Tibial nerve (tissue), 4 donors: ENCODE results near the gene TMEM255B. TPM values are rescaled to one million over a fixed set of nuclear protein-coding genes. Genes with fewer than 3 reads are reported as not detected.
"Not testable (repeated sequence)": the region's sequence is repeated elsewhere in the genome, so short reads cannot be mapped to it uniquely, and the experiment has no call there.

Experiments used
- DNase-seq, 2 donors: peaks; one replicate each; pipeline ENCODE4 v3.0.0-alpha.2; 2019; ENCODE audit warnings: low spot score in 2 of 2
- H3K27ac ChIP-seq, 4 donors: fragments of 200-600 bp; sonication (generic) in 3 of 4; one replicate each; pipeline ENCODE4 v1.5.1; 2017 to 2019; ENCODE audit warnings: mild to moderate bottlenecking in 1 of 4
- H3K27me3 ChIP-seq, 2 donors: fragments of 200-600 bp; sonication (generic) in 1 of 2; one replicate each; pipeline versions ENCODE4 v1.5.1 to v1.6.0; 2017 to 2019
- H3K36me3 ChIP-seq, 3 donors: fragments of 200-600 bp; sonication (generic); one replicate each; pipeline ENCODE4 v1.5.1; 2018 to 2019
- H3K4me1 ChIP-seq, 4 donors: fragments of 200-600 bp; sonication (generic) in 3 of 4; one replicate each; pipeline ENCODE4 v1.5.1; 2017 to 2019
- H3K4me3 ChIP-seq, 4 donors: fragments of 200-600 bp; sonication (generic) in 3 of 4; one replicate each; pipeline ENCODE4 v1.5.1; 2017 to 2019; ENCODE audit warnings: mild to moderate bottlenecking in 1 of 4, moderate library complexity in 1 of 4
- H3K9me3 ChIP-seq, 4 donors: fragments of 200-600 bp; sonication (generic) in 3 of 4; one replicate each; pipeline ENCODE4 v1.5.1; 2017 to 2019
- EP300 ChIP-seq, 2 donors: sonication (generic); formaldehyde crosslinking; IDR thresholded peaks; one replicate each; pipeline ENCODE4 v1.6.1; 2017; ENCODE audit warnings: antibody characterized with exemption in 2 of 2, mild to moderate bottlenecking in 1 of 2
- POLR2A ChIP-seq, 2 donors: fragments of 450-650 bp; IDR thresholded peaks; one replicate each; pipeline ENCODE4 v1.6.1; 2017; ENCODE audit warnings: antibody characterized with exemption in 2 of 2, mild to moderate bottlenecking in 2 of 2, moderate library complexity in 2 of 2
- WGBS, 2 donors: methylation state at CpG; one replicate each; pipeline ENCODE4 v1.1.5; 2018; 5-methylcytosine and 5-hydroxymethylcytosine counted together
- total RNA-seq, 4 donors: library from RNA; depleted of rRNA; stranded (reverse); fragments of >200 nt; gene quantifications; one replicate each; pipeline ENCODE4 v1.1.0, GENCODE V29; 2016
- TF ChIP-seq, protein P1 (sequence below), 5 experiments: fragments of 200-600 bp in 3 of 5; fragments of 450-650 bp in 2 of 5; sonication (generic) in 3 of 5; IDR thresholded peaks; one replicate each; pipeline ENCODE4 v1.5.1; 2016 to 2019; ENCODE audit warnings: antibody characterized with exemption in 5 of 5, mild to moderate bottlenecking in 3 of 5, moderate library complexity in 2 of 5

Gene TMEM255B
- total RNA-seq, 4 donors from 2014 or later = 3.3 to 21.6 (median 10.9) TPM

DNA sequence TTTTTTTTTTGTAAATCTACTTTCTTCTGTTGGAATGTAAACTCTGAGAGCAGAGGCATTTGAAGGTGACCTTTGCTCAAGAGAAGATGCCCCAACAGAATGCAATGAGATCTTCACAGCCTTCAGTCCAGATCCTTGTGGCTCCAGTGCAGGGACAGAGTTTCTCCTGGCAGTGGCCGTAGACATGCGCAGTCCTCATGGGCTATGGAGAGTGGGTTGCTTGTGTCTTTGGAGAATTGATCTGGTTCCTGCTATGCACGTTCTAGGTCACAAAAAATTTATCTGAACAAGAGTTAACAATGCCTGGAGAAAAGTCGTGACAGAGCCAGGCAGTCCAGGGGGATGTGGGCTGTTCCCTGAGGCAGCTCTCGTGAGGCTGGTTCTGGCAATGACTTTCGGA lies 30.1 kb downstream of the TMEM255B start:
- Histone ChIP-seq H3K27ac (no peak overlapping the region), H3K9me3 (no peaks in the 10 kb centered on the region), H3K36me3 (no peaks in the 10 kb centered on the region), H3K4me1 (no peaks in the 10 kb centered on the region), H3K4me3 (no peak overlapping the region), H3K27me3 (no peaks in the 10 kb centered on the region)
- no peak for DNase-seq
- TF ChIP-seq EP300 (IDR thresholded peaks at IDR 0.05) (no peak), POLR2A (IDR thresholded peaks at IDR 0.05) (no peak)
- TF ChIP-seq, protein P1, sequence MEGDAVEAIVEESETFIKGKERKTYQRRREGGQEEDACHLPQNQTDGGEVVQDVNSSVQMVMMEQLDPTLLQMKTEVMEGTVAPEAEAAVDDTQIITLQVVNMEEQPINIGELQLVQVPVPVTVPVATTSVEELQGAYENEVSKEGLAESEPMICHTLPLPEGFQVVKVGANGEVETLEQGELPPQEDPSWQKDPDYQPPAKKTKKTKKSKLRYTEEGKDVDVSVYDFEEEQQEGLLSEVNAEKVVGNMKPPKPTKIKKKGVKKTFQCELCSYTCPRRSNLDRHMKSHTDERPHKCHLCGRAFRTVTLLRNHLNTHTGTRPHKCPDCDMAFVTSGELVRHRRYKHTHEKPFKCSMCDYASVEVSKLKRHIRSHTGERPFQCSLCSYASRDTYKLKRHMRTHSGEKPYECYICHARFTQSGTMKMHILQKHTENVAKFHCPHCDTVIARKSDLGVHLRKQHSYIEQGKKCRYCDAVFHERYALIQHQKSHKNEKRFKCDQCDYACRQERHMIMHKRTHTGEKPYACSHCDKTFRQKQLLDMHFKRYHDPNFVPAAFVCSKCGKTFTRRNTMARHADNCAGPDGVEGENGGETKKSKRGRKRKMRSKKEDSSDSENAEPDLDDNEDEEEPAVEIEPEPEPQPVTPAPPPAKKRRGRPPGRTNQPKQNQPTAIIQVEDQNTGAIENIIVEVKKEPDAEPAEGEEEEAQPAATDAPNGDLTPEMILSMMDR (IDR thresholded peaks at IDR 0.05) = no peak
- 82 to 85% methylated on average over 6 of the region's 6 CpGs for WGBS, 2 donors

- 86 to 100% methylated on average over 1 to 7 of the region's 13 CpGs for WGBS, 2 donors
These were observed 30.9 kb downstream of the TMEM255B start for GRCh38 chr13:113789931-113790330.

GRCh38 chr13:113791226-113791625 lies 32.2 kb downstream of the TMEM255B start:
- TF ChIP-seq, protein P1 (IDR thresholded peaks at IDR 0.05) = no peak
- TF ChIP-seq EP300 (IDR thresholded peaks at IDR 0.05) (no peak), POLR2A (IDR thresholded peaks at IDR 0.05) (no peak)
- H3K36me3 ChIP-seq = no peaks in the 10 kb centered on the region
- no peaks in the 10 kb centered on the region for H3K27me3 ChIP-seq
- no peak for DNase-seq
- no peaks in the 10 kb centered on the region for H3K4me1 ChIP-seq
- H3K27ac ChIP-seq = no peak overlapping the region
- H3K9me3 ChIP-seq = no peaks in the 10 kb centered on the region
- WGBS, 2 donors = 77 to 87% methylated on average over 12 to 17 of the region's 17 CpGs
- H3K4me3 ChIP-seq = no peak overlapping the region

More at GRCh38 chr13:113789931-113790330, 30.9 kb downstream of the TMEM255B start:
- not testable (repeated sequence) for H3K36me3 ChIP-seq, H3K4me1 ChIP-seq, DNase-seq, H3K27me3 ChIP-seq, H3K4me3 ChIP-seq, H3K27ac ChIP-seq, H3K9me3 ChIP-seq

DNA sequence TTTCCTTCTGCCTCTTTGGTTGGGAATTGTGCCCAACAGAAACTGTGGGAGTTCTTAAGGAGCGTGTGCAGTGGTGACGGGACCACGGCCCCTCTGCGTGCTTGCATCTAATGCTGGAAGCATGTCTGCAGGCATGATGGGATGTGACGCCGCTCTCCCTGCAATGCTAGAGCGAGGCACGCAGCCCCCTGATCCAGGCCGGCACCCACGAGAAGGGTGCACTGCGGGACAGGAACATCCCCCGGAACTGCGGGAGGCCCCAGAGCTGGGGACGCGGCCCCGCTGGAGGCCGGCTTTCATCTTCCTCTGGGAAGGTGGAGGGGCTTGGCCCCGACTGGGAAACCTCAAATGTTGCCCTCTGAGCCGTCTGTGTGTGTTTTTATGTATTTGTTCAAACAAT lies 32.7 kb downstream of the TMEM255B start:
- WGBS, 2 donors = 69 to 71% methylated on average over 13 to 19 of the region's 19 CpGs
- no peak for TF ChIP-seq POLR2A (IDR thresholded peaks at IDR 0.05)
- TF ChIP-seq, protein P1 (IDR thresholded peaks at IDR 0.05) = no peak
- no peak for TF ChIP-seq EP300 (IDR thresholded peaks at IDR 0.05)

DNA sequence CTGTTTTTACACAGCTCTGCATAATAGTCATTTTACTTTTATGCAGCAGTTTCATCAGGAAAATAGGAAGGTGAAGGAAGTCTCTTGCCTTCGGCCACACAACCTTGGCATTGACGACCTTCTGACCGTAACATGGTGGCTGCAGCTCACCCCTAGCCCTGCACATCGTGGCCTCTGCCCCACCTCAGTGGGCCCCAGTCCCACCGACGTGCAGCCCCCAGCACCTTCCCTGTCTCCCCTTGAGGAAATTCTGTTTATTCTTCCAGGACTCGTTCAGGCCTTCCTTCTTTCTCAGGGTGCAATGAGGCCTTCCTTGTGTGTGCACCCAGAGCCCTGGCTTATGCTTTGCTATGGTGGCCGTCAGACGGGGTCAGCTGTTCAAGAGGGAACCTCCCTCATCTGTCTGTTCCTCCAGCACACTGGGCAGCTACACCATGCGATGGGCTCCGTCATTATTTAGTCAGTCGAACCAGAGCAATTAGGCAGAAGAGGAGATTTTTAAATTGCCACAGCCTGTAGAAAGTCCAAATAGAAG lies 33.3 kb downstream of the TMEM255B start:
- H3K27me3 ChIP-seq = no peaks in the 10 kb centered on the region
- DNase-seq = no peak
- H3K4me1 ChIP-seq = no peaks in the 10 kb centered on the region
- H3K36me3 ChIP-seq = peaks cover 0 to 4% (median 0%) of the 10 kb centered on the region in 3 donors
- no peak overlapping the region for H3K4me3 ChIP-seq
- H3K9me3 ChIP-seq = no peaks in the 10 kb centered on the region
- 62 to 70% methylated on average over 12 of the region's 12 CpGs for WGBS, 2 donors
- no peak for TF ChIP-seq EP300 (IDR thresholded peaks at IDR 0.05)
- TF ChIP-seq, protein P1 (IDR thresholded peaks at IDR 0.05) = no peak
- no peak for TF ChIP-seq POLR2A (IDR thresholded peaks at IDR 0.05)
- H3K27ac ChIP-seq = no peak overlapping the region

More for the DNA sequence above, 32.7 kb downstream of the TMEM255B start:
- Histone ChIP-seq H3K9me3 (no peaks in the 10 kb centered on the region), H3K4me1 (no peaks in the 10 kb centered on the region), H3K4me3 (no peak overlapping the region), H3K36me3 (no peaks in the 10 kb centered on the region), H3K27me3 (no peaks in the 10 kb centered on the region), H3K27ac (no peak overlapping the region)
- no peak for DNase-seq
